Astrocyte (in vitro differentiated cells and primary cell): Measurements from ENCODE around the gene TEX2. TPM values are rescaled to one million over a fixed set of nuclear protein-coding genes. Genes with fewer than 3 reads are reported as not detected.
"Not testable (repeated sequence)": the region's sequence is repeated elsewhere in the genome, so short reads cannot be mapped to it uniquely, and the experiment has no call there.

ENCODE experiments used
- DNase-seq: peaks from one replicate; pipeline ENCODE4 v3.0.0-alpha.2; 2010; ENCODE audit warnings: low read depth
- FAIRE-seq: peaks from 2 replicates; lab custom pipeline; 2011; peaks lifted over from hg19 to GRCh38; lab: Jason Lieb, UNC
- H2AFZ ChIP-seq: 2 replicates; pipeline ENCODE4 v1.6.0; 2012; ENCODE audit warnings: low read depth, low read length, inconsistent platforms
- H3K27ac ChIP-seq: 2 replicates; pipeline ENCODE4 v1.5.1; 2011; ENCODE audit warnings: low read depth, low read length, inconsistent platforms
- H3K27me3 ChIP-seq: 2 replicates; pipeline ENCODE4 v1.6.0; 2011; ENCODE audit warnings: low read length, inconsistent platforms; ENCODE audit not compliant: insufficient read depth
- H3K36me3 ChIP-seq: 2 replicates; pipeline ENCODE4 v1.5.1; 2011; ENCODE audit warnings: low read length, inconsistent platforms; ENCODE audit not compliant: insufficient read depth
- H3K4me1 ChIP-seq: 2 replicates; pipeline ENCODE4 v1.5.1; 2011; ENCODE audit warnings: low read length, inconsistent platforms; ENCODE audit not compliant: insufficient read depth
- H3K4me2 ChIP-seq: 2 replicates; pipeline ENCODE4 v1.6.0; 2012; ENCODE audit warnings: low read length, inconsistent platforms
- H3K4me3 ChIP-seq: 2 replicates; pipeline ENCODE4 v1.5.1; 2011; ENCODE audit warnings: low read depth, mild to moderate bottlenecking, low read length, inconsistent platforms; ENCODE audit not compliant: insufficient read depth
- H3K79me2 ChIP-seq: 2 replicates; pipeline ENCODE4 v1.6.0; 2012; ENCODE audit warnings: mild to moderate bottlenecking, low read length, inconsistent platforms; ENCODE audit not compliant: insufficient read depth
- H3K9ac ChIP-seq: 2 replicates; pipeline ENCODE4 v1.6.0; 2012; ENCODE audit warnings: mild to moderate bottlenecking, low read length, inconsistent platforms
- H3K9me3 ChIP-seq: 2 replicates; pipeline ENCODE4 v1.5.1; 2012; ENCODE audit warnings: low read depth, mild to moderate bottlenecking, low read length, inconsistent platforms; ENCODE audit not compliant: insufficient read depth
- H4K20me1 ChIP-seq: 2 replicates; pipeline ENCODE4 v1.6.0; 2012; ENCODE audit warnings: low read length, inconsistent platforms; ENCODE audit not compliant: insufficient read depth
- H3K27ac Mint-ChIP-seq: one replicate; pipeline ENCODE4 v1.8.0; 2021; ENCODE audit warnings: mild to moderate bottlenecking, mixed read lengths; ENCODE audit not compliant: unreplicated experiment
- H3K27me3 Mint-ChIP-seq: one replicate; pipeline ENCODE4 v1.8.0; 2021; ENCODE audit warnings: low read depth, mixed read lengths; ENCODE audit not compliant: unreplicated experiment
- H3K36me3 Mint-ChIP-seq: one replicate; pipeline ENCODE4 v1.8.0; 2021; ENCODE audit warnings: low read depth, mixed read lengths; ENCODE audit not compliant: unreplicated experiment
- H3K4me1 Mint-ChIP-seq: one replicate; pipeline ENCODE4 v1.8.0; 2021; ENCODE audit warnings: low read depth, mixed read lengths; ENCODE audit not compliant: unreplicated experiment
- H3K4me3 Mint-ChIP-seq: one replicate; pipeline ENCODE4 v1.8.0; 2021; ENCODE audit warnings: mild to moderate bottlenecking, moderate library complexity, mixed read lengths; ENCODE audit not compliant: unreplicated experiment
- H3K9me3 Mint-ChIP-seq: one replicate; pipeline ENCODE4 v1.8.0; 2021; ENCODE audit warnings: mild to moderate bottlenecking, mixed read lengths; ENCODE audit not compliant: unreplicated experiment
- EZH2 ChIP-seq: IDR thresholded peaks from 2 replicates; pipeline ENCODE4 v1.6.1; 2012; ENCODE audit warnings: mild to moderate bottlenecking, low read length, inconsistent platforms; ENCODE audit not compliant: insufficient read depth
- total RNA-seq: library from RNA; stranded (reverse); gene quantifications from 2 replicates; pipeline ENCODE4 v1.2.1, GENCODE V29; 2021
- TF ChIP-seq, protein P1 (sequence below): IDR thresholded peaks from 2 replicates; pipeline ENCODE4 v1.5.1; 2011; ENCODE audit warnings: low read depth, mild to moderate bottlenecking, inconsistent platforms, low read length, moderate library complexity; ENCODE audit not compliant: insufficient read depth

TEX2 gene
- total RNA-seq, 1 donor from 2014 or later = 56.1 TPM

- H3K36me3 ChIP-seq = no peaks in the 10 kb centered on the region
- Mint-ChIP-seq H3K27ac (peak overlapping the region; percentile 22), H3K4me3 (no peak overlapping the region), H3K4me1 (peaks cover 11% of the 10 kb centered on the region), H3K36me3 (peaks cover 28% of the 10 kb centered on the region), H3K27me3 (no peaks in the 10 kb centered on the region), H3K9me3 (no peaks in the 10 kb centered on the region)
- H2AFZ ChIP-seq = no peak overlapping the region
- FAIRE-seq (no peak), DNase-seq (peak; percentile 23)
- no peak overlapping the region for H3K9ac ChIP-seq
- H3K4me1 ChIP-seq = no peaks in the 10 kb centered on the region
- no peaks in the 10 kb centered on the region for H3K27me3 ChIP-seq
- H4K20me1 ChIP-seq = no peaks in the 10 kb centered on the region
- no peak overlapping the region for H3K4me2 ChIP-seq
- TF ChIP-seq, protein P1, sequence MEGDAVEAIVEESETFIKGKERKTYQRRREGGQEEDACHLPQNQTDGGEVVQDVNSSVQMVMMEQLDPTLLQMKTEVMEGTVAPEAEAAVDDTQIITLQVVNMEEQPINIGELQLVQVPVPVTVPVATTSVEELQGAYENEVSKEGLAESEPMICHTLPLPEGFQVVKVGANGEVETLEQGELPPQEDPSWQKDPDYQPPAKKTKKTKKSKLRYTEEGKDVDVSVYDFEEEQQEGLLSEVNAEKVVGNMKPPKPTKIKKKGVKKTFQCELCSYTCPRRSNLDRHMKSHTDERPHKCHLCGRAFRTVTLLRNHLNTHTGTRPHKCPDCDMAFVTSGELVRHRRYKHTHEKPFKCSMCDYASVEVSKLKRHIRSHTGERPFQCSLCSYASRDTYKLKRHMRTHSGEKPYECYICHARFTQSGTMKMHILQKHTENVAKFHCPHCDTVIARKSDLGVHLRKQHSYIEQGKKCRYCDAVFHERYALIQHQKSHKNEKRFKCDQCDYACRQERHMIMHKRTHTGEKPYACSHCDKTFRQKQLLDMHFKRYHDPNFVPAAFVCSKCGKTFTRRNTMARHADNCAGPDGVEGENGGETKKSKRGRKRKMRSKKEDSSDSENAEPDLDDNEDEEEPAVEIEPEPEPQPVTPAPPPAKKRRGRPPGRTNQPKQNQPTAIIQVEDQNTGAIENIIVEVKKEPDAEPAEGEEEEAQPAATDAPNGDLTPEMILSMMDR = no peak
- TF ChIP-seq EZH2 = no peak
- no peak overlapping the region for H3K4me3 ChIP-seq
- H3K9me3 ChIP-seq = no peaks in the 10 kb centered on the region
- H3K79me2 ChIP-seq = no peaks in the 10 kb centered on the region
- no peak overlapping the region for H3K27ac ChIP-seq
Measured at GRCh38 chr17:64171041-64171440, 92.0 kb downstream of the TEX2 start.

- H3K9ac ChIP-seq = no peak overlapping the region
- Mint-ChIP-seq H3K4me1 (peaks cover 11% of the 10 kb centered on the region), H3K27ac (no peak overlapping the region), H3K4me3 (no peak overlapping the region), H3K9me3 (no peaks in the 10 kb centered on the region), H3K27me3 (no peaks in the 10 kb centered on the region), H3K36me3 (peaks cover 24% of the 10 kb centered on the region)
- no peaks in the 10 kb centered on the region for H3K79me2 ChIP-seq
- no peak overlapping the region for H2AFZ ChIP-seq
- no peaks in the 10 kb centered on the region for H4K20me1 ChIP-seq
- TF ChIP-seq, protein P1 = no peak
- no peak overlapping the region for H3K27ac ChIP-seq
- no peaks in the 10 kb centered on the region for H3K36me3 ChIP-seq
- no peaks in the 10 kb centered on the region for H3K4me1 ChIP-seq
- no peak for FAIRE-seq
- no peaks in the 10 kb centered on the region for H3K27me3 ChIP-seq
- DNase-seq = no peak
- no peak overlapping the region for H3K4me2 ChIP-seq
- H3K9me3 ChIP-seq = no peaks in the 10 kb centered on the region
- no peak overlapping the region for H3K4me3 ChIP-seq
Measured at GRCh38 chr17:64170286-64170685, 92.8 kb downstream of the TEX2 start.

DNA sequence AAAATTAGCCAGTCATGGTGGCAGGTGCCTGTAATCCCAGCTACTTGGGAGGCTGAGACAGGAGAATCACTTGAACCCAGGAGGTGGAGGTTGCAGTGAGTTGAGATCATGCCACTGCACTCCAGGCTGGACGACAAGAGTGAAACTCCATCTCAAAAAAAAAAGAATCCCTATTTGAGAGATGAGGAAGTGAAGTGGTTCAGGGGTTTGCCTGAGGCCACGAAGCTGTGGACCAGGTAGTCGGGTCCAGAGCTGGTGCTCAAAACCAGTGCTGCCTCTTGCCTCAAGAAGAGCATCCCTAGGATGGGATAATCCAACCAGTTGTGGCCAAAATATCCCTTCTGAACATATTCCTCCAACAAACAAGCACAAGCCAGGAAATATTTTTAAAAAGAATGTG lies 95.4 kb downstream of the TEX2 start:
- not testable (repeated sequence) for H4K20me1 ChIP-seq, H2AFZ ChIP-seq, H3K9me3 ChIP-seq, H3K9me3 Mint-ChIP-seq, H3K4me3 Mint-ChIP-seq, H3K4me3 ChIP-seq, H3K36me3 ChIP-seq, H3K4me1 ChIP-seq, H3K27me3 Mint-ChIP-seq, H3K9ac ChIP-seq, DNase-seq, H3K27me3 ChIP-seq, H3K79me2 ChIP-seq, H3K4me1 Mint-ChIP-seq, H3K27ac Mint-ChIP-seq, H3K27ac ChIP-seq, H3K4me2 ChIP-seq, FAIRE-seq
- peaks cover 24% of the 10 kb centered on the region for H3K36me3 Mint-ChIP-seq
